ENCODE data around the gene LIAS.

The LIAS gene

GRCh38 chr4:39429476-39430334 is 29.2 kb upstream of the LIAS start:
- no peak for TF ChIP-seq CTCF (IDR thresholded peaks at IDR 0.05; ENCODE audit: low read depth, low read length)
- DNase-seq (ENCODE audit: extremely low read depth, low read depth), result no peak

GRCh38 chr4:39433878-39434492 is 24.9 kb upstream of the LIAS start:
- no peak for TF ChIP-seq CTCF (IDR thresholded peaks at IDR 0.05; ENCODE audit: low read depth, low read length)
- no peak for DNase-seq (ENCODE audit: extremely low read depth, low read depth)

- no peak for TF ChIP-seq CTCF (IDR thresholded peaks at IDR 0.05; ENCODE audit: low read depth, low read length)
- DNase-seq (ENCODE audit: extremely low read depth, low read depth), result no peak
Measured at GRCh38 chr4:39435659-39436563, 22.9 kb upstream of the LIAS start.

GRCh38 chr4:39441593-39441992 is 17.3 kb upstream of the LIAS start:
- no peak for DNase-seq (ENCODE audit: extremely low read depth, low read depth)
- no peak for TF ChIP-seq CTCF (IDR thresholded peaks at IDR 0.05; ENCODE audit: low read depth, low read length)

GRCh38 chr4:39442998-39443397 is 15.9 kb upstream of the LIAS start:
- no peak for DNase-seq (ENCODE audit: extremely low read depth, low read depth)
- no peak for TF ChIP-seq CTCF (IDR thresholded peaks at IDR 0.05; ENCODE audit: low read depth, low read length)

- TF ChIP-seq CTCF (IDR thresholded peaks at IDR 0.05; ENCODE audit: low read depth, low read length), result no peak
- no peak for DNase-seq (ENCODE audit: extremely low read depth, low read depth)
Measured at GRCh38 chr4:39446483-39446841, 12.4 kb upstream of the LIAS start.

Data from AG09319 (cell line).